NOMO-1 treated with dmso at 0.1 percent for 144 hours (cell line): Measurements from ENCODE around the gene MOB3B.
"Not testable (repeated sequence)": the region's sequence is repeated elsewhere in the genome, so short reads cannot be mapped to it uniquely, and the experiment has no call there.

ENCODE experiments used
- DNase-seq: peaks from one replicate; lab custom pipeline; 2025; ENCODE audit not compliant: unreplicated experiment; lab: John Stamatoyannopoulos, UW

The MOB3B gene

DNA sequence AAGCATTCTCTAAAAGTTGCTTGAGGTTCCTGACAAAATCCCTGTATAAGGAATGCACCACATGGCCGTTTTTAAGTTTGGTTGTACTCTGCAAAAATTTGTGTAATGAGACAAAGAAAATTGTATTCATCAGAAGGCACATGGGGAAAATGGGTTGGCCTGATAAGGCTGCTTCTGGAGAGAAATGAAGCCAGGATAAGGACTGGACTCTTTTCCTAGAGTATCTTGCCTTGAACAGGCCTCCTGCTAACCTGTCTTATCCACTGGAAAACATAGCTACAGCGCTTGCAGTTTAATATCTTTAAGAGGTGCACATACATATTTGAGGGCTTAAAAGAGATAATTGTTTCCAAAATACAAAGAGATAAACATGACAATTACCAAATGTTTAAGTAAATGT lies 46.9 kb downstream of the MOB3B start:
- no peak for DNase-seq

DNA sequence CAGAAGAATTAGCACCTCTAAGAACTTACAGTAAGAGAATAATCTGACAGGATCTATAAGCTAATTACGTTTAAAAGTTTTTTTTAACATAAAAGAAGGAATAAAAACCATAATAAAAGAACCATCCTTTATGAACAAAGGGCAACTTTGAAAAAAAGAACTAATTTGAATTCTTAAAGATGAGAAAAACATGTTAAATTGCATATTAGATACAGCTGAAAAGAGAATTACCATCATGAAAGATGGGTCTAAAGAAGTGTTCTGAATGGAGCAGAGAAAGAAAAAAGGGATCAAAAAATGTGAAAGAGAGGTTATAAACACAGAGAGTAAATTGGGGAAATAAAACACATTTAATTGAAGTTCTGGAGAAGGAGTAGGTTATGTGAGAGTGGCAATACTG lies 51.3 kb downstream of the MOB3B start:
- DNase-seq, result no peak

- DNase-seq, result no peak
Observed at GRCh38 chr9:27476870-27477515, 52.6 kb downstream of the MOB3B start.

- DNase-seq, result no peak
Observed at GRCh38 chr9:27475057-27475595, 54.5 kb downstream of the MOB3B start.

- no peak for DNase-seq
Observed at GRCh38 chr9:27474305-27474704, 55.3 kb downstream of the MOB3B start.

- DNase-seq, result no peak
Observed at GRCh38 chr9:27473111-27473529, 56.5 kb downstream of the MOB3B start.

GRCh38 chr9:27472195-27472594 lies 57.4 kb downstream of the MOB3B start:
- DNase-seq, result no peak

DNA sequence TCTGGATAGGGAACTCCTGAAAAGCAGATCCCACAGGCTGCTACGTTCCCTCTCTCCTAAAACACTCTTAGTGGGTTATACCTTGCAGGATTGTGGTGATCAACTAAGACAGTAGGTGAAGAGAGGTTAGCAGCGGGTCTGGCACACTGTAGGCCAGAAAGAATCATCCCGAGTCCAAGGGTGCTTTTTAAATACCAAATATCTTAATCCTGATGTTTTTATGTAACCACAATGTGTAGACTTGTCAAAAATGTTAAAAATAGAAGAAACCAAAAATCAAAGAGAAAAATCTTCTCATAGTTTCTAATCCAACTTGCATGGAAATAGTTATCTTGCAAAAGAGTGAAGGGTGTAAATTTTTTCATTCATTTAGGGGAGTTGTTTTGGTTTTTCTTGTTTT lies 57.8 kb downstream of the MOB3B start:
- no peak for DNase-seq

- DNase-seq, result no peak
Observed at GRCh38 chr9:27471366-27471765, 58.2 kb downstream of the MOB3B start.

GRCh38 chr9:27470291-27470856 lies 59.2 kb downstream of the MOB3B start:
- DNase-seq, result no peak

GRCh38 chr9:27469550-27469949 lies 60.1 kb downstream of the MOB3B start:
- no peak for DNase-seq

- DNase-seq, result no peak
Observed at GRCh38 chr9:27468462-27469110, 61.0 kb downstream of the MOB3B start.

DNA sequence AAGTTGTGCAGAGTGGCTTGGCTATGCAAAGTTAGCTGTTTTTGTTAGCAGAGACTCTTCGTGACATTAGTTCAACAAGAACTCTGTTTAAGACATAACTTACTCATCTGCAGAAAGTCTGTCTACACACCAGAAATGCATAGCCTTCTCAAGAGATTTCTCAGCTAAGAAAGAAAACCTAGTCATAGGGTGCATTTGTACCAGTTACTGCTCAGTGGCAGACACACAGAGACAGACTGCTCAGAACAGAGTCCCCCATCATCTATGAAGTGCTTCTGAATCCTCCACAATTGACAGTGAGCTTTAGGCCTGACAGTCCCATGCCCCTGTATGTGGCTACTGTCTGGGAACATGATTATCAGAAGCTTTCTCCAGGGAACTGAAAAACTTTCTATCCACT lies 61.6 kb downstream of the MOB3B start:
- no peak for DNase-seq

- DNase-seq, result no peak
Observed at GRCh38 chr9:27467486-27467885, 62.1 kb downstream of the MOB3B start.

DNA sequence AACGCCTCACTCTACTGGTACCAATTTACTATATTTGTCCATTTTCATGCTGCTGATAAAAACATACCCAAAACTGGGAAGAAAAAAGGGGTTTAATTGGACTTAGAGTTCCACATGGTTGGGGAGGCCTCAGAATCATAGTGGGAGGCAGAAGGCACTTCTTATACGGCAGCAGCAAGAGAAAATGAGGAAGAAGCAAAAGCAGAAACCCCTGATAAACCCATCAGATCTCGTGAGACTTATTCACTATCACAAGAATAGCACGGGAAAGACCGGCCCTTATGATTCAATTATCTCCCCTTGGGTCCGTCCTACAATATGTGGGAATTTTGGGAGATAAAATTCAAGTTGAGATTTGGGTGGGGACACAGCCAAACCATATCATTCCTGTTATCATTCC lies 63.1 kb downstream of the MOB3B start:
- not testable (repeated sequence) for DNase-seq

- not testable (repeated sequence) for DNase-seq
Observed at GRCh38 chr9:27464950-27465349, 64.7 kb downstream of the MOB3B start.

DNA sequence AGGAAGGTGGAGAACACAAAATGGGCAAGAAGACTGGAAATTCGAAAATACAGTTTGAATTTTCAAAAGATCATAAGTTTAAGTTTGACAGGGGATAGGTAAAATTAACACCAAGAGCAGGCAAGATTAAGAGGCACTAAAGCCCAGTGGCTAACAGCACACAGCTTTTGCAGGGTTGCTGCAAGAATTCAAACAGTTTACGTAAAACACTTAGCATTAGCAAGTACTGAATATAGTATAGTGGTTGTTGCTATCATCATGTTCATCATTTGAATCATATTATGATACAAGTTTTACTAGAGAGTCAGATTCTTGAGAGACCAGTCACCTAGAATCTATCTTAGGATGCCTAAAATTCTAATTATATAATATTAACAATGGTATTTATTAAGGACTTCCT lies 66.8 kb downstream of the MOB3B start:
- no peak for DNase-seq

GRCh38 chr9:27462434-27462833 lies 67.2 kb downstream of the MOB3B start:
- DNase-seq, result no peak

DNA sequence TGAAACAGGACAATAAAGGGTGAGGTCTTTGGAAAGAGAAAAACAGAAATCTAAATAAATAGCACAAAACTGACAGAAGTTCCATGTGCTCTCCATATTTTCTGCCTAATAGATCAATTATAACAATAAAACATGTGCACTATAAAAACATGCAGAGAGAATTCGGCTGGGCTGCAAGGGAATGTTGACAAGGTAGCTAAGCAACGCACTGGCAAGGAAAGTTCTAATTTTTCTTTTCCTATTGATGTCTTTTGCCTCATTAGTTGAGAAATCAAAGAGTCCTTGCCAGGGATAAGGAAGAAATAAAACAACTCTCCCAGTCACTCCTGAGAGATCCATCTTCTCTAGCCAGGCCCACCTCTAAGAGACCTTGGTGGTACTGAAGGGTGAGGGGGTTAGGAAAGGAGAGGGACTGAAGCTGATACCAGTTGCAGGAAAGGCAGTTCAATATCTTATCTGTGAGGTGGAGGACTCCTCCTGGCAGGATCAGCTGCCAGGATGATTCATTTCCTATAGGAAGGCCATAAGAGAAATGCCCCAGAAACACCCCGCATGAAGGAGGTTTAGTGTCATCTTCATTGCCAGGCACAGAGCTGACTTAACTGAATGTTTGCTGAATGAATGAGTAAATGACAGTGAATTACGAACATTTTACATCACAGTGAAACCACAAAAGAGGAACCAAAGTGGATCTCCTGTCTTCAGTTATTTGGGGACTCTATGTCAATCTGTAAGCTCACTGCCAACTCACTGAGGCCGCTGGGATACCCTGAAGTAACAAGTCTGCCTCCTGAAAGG lies 69.2 kb downstream of the MOB3B start:
- DNase-seq, result no peak

- DNase-seq, result no peak
Observed at GRCh38 chr9:27457445-27457844, 72.2 kb downstream of the MOB3B start.

DNA sequence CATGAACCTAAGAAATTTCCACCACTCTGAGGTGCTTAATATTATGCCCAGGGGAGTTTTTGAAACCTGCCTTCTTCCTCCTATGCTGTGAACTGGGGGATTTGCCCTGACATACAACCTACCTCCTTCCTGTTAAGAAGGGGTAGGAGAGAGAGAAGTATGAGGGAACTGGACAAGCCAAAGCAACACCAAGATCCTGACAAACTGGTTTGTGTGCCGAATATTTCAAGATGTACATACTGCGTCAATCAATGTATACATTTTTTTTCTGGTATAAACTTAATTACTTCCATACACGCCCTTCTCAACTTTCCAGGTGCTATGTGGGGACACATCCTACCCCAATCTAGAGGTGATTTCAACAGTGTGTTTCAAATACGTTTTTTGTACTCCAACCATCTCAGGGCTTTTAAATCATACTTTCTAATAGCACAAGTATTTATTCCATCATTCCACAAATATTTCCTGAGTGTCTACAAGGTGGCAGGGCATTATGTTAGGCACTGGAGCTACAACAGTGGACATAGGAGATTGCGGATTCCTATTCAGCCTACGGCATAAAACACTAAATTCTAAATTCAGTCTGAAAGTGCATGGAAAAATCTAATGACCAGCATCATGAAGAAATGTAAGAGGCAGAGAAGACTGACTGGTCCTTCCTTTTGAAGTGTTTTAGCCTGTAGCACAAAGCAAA lies 75.6 kb downstream of the MOB3B start:
- no peak for DNase-seq
